ENCODE results near the gene TEX48.

Gene TEX48

GRCh38 chr9:114626415-114627020 is 55.5 kb downstream of the TEX48 start:
- no peak overlapping the region for H3K4me3 ChIP-seq (ENCODE audit: control insufficient read depth, low read depth, low read length)
- TF ChIP-seq CTCF (IDR thresholded peaks at IDR 0.05; ENCODE audit: control insufficient read depth, insufficient read depth, low read depth, low read length, missing control alignments) = no peak
- DNase-seq (ENCODE audit: low read depth) = no peak

DNA sequence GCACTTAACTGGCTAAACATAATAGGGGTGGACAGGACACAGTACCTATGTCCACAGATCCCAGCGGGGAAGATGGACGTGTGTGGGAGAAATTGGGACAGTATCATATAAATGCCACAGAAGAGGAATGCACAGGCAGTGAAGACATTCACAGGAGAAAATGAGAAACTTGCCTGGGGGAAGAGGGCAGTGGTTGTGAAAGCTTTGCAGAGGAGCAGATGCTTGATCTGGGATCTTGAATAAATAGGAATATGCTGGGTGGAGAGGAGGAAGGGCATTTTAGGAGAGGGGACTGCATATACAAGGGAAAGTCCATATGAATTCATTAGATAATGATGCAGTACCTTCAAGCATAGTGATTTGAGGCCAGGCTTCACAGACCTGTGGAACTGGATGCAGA is 57.3 kb downstream of the TEX48 start:
- H3K4me3 ChIP-seq (ENCODE audit: control insufficient read depth, low read depth, low read length) = no peak overlapping the region
- no peak for DNase-seq (ENCODE audit: low read depth)
- TF ChIP-seq CTCF (IDR thresholded peaks at IDR 0.05; ENCODE audit: control insufficient read depth, insufficient read depth, low read depth, low read length, missing control alignments) = no peak

GRCh38 chr9:114621975-114622609 is 59.9 kb downstream of the TEX48 start:
- no peak overlapping the region for H3K4me3 ChIP-seq (ENCODE audit: control insufficient read depth, low read depth, low read length)
- no peak for TF ChIP-seq CTCF (IDR thresholded peaks at IDR 0.05; ENCODE audit: control insufficient read depth, insufficient read depth, low read depth, low read length, missing control alignments)
- DNase-seq (ENCODE audit: low read depth) = no peak

DNA sequence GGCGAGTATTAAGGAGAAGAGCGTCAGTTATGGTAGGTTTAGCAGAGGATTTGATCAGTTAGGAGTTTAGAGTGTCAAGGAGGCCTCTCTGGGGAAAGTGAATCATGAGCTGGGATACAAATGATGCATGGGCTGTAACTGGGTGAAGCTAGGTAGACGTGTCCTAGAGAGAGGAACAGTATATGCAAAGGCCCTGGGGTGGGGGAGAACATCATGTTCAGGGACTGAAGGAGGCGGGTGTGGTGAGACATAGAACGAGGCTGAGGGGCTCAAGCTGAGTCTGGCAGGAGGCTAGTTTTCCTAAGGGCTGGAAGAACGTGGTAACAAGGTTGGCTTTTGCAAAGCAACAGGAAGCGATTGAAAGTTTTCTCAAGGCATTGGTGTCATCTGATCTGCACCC is 60.4 kb downstream of the TEX48 start:
- no peak overlapping the region for H3K4me3 ChIP-seq (ENCODE audit: control insufficient read depth, low read depth, low read length)
- no peak for DNase-seq (ENCODE audit: low read depth)
- no peak for TF ChIP-seq CTCF (IDR thresholded peaks at IDR 0.05; ENCODE audit: control insufficient read depth, insufficient read depth, low read depth, low read length, missing control alignments)

GRCh38 chr9:114619191-114619761 is 62.7 kb downstream of the TEX48 start:
- DNase-seq (ENCODE audit: low read depth) = no peak
- H3K4me3 ChIP-seq (ENCODE audit: control insufficient read depth, low read depth, low read length) = no peak overlapping the region
- no peak for TF ChIP-seq CTCF (IDR thresholded peaks at IDR 0.05; ENCODE audit: control insufficient read depth, insufficient read depth, low read depth, low read length, missing control alignments)

DNA sequence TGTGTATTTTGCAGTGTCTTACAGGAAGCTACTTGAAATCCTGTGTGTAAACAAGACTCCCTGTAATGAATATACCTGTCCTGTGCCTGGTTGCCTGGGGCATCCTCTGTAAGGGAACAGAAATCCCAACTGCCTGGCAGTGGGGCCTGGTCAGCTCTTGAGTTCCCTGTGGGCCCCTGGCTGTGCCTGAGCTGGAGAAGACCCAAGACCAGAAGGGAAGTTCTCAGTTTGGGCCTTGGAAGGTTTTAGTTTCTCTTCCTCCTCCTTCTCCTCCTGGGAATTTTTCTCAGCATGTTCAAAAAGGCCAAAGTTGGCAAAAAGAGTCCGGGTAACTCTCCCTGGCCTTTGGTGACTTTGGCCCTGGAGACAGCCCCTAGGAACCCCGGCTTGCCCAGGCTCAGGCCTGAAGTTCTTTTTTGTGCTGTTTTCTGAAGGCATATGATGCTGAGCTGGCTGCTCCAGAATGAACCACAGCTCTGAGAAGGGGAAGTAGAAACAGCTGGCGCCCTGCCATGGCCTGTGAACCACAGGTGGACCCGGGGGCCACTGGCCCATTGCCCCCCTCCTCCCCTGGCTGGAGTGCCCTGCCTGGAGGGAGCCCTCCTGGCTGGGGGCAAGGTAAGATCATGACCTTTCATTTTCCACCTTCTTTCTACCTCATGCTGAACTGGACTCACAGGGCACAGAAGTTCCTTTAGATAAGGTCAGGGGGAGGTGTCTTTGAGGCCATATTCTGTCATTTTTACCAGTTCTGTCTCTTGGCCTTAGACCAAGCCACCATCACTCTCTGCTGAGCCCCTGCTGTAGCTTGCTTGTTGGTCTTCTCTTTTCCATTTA is 65.1 kb downstream of the TEX48 start:
- no peak for DNase-seq (ENCODE audit: low read depth)
- TF ChIP-seq CTCF (IDR thresholded peaks at IDR 0.05; ENCODE audit: control insufficient read depth, insufficient read depth, low read depth, low read length, missing control alignments) = no peak
- H3K4me3 ChIP-seq (ENCODE audit: control insufficient read depth, low read depth, low read length) = no peak overlapping the region
